ENCODE data around the gene CEP43.
A peak's percentile ranks its signal among the peaks of the same experiment; 100 is the strongest.

CEP43 gene

DNA sequence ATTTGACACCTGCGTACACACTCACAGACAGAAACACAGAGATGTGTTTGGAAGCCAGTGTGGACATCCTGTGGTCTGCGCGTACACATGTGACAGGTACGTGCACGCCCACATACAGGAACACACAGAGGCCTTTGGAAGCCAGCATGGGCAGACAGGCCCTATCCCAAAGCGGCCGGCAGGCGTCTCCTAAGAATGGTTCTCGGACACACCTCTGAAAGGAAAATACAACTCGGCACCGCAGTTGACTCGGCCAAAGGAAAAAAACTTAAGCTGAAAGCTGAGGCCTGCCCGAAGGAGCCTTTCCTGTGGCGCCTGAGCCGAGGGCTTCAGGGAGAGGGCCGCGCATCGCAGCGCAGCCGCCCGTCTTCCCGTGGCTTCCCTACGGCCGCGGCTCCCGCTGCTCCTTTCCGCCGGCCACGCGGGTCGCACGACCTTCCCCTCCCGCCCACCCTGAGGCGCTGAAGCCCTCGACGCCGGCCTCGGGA, 1.4 kb upstream of the CEP43 start:
- no peaks in the 10 kb centered on the region for H3K27me3 ChIP-seq (replicated peaks; ENCODE audit: control insufficient read depth, insufficient read depth, low read length)
- peak; percentile 63 for DNase-seq (ENCODE audit: extremely low read depth, insufficient read length)
- TF ChIP-seq, protein P1, sequence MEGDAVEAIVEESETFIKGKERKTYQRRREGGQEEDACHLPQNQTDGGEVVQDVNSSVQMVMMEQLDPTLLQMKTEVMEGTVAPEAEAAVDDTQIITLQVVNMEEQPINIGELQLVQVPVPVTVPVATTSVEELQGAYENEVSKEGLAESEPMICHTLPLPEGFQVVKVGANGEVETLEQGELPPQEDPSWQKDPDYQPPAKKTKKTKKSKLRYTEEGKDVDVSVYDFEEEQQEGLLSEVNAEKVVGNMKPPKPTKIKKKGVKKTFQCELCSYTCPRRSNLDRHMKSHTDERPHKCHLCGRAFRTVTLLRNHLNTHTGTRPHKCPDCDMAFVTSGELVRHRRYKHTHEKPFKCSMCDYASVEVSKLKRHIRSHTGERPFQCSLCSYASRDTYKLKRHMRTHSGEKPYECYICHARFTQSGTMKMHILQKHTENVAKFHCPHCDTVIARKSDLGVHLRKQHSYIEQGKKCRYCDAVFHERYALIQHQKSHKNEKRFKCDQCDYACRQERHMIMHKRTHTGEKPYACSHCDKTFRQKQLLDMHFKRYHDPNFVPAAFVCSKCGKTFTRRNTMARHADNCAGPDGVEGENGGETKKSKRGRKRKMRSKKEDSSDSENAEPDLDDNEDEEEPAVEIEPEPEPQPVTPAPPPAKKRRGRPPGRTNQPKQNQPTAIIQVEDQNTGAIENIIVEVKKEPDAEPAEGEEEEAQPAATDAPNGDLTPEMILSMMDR (IDR thresholded peaks at IDR 0.05; ENCODE audit: insufficient read depth, low read length, poor library complexity, severe bottlenecking) = peak; percentile 61
- H3K36me3 ChIP-seq (ENCODE audit: control insufficient read depth, insufficient read depth, low read length) = no peaks in the 10 kb centered on the region; the same call in 1 of the 2 replicates
- peak overlapping the region; percentile 89 for H3K4me3 ChIP-seq (replicated peaks; ENCODE audit: low read depth, low read length)

- no peak for DNase-seq (ENCODE audit: extremely low read depth, insufficient read length)
- Histone ChIP-seq H3K36me3 (ENCODE audit: control insufficient read depth, insufficient read depth, low read length) (no peaks in the 10 kb centered on the region; the same call in 1 of the 2 replicates), H3K4me3 (replicated peaks; ENCODE audit: low read depth, low read length) (peak overlapping the region; percentile 89), H3K27me3 (replicated peaks; ENCODE audit: control insufficient read depth, insufficient read depth, low read length) (no peaks in the 10 kb centered on the region)
- TF ChIP-seq, protein P1 (IDR thresholded peaks at IDR 0.05; ENCODE audit: insufficient read depth, low read length, poor library complexity, severe bottlenecking) = no peak
Measured at GRCh38 chr6:166998256-166999144, 697 bp upstream of the CEP43 start.

DNA sequence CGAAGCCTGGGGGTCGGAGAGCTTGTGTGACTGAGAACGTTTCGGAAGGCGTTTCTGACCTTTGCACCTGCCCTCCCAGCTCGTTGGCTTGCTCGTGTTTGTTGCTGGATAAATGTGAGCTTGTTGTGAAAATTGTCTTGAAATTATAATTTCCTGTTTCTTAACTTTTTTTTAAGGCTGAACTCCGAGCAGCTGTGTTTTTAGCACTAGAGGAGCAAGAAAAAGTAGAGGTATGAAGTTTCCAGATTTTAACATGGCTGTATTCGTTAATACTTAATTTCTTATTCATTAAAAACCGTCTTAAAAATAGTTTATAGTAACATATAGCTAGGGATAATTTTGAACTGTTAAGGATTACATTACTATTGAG, 672 bp downstream of the CEP43 start:
- TF ChIP-seq, protein P1 (IDR thresholded peaks at IDR 0.05; ENCODE audit: insufficient read depth, low read length, poor library complexity, severe bottlenecking) = no peak
- H3K36me3 ChIP-seq (ENCODE audit: control insufficient read depth, insufficient read depth, low read length) = no peaks in the 10 kb centered on the region; the same call in 1 of the 2 replicates

GRCh38 chr6:167000759-167001158, 1.6 kb downstream of the CEP43 start:
- TF ChIP-seq, protein P1 (IDR thresholded peaks at IDR 0.05; ENCODE audit: insufficient read depth, low read length, poor library complexity, severe bottlenecking) = no peak
- Histone ChIP-seq H3K27me3 (replicated peaks; ENCODE audit: control insufficient read depth, insufficient read depth, low read length) (no peaks in the 10 kb centered on the region), H3K36me3 (ENCODE audit: control insufficient read depth, insufficient read depth, low read length) (peaks cover 5% of the 10 kb centered on the region), H3K4me3 (replicated peaks; ENCODE audit: low read depth, low read length) (no peak overlapping the region; the same call in 1 of the 2 replicates)
- DNase-seq (ENCODE audit: extremely low read depth, insufficient read length) = no peak

More for the DNA sequence above, 672 bp downstream of the CEP43 start:
- Histone ChIP-seq H3K27me3 (replicated peaks; ENCODE audit: control insufficient read depth, insufficient read depth, low read length) (no peaks in the 10 kb centered on the region), H3K4me3 (replicated peaks; ENCODE audit: low read depth, low read length) (peak overlapping the region; percentile 91)
- no peak for DNase-seq (ENCODE audit: extremely low read depth, insufficient read length)

GRCh38 chr6:167005350-167006159, 6.4 kb downstream of the CEP43 start:
- H3K27me3 ChIP-seq (replicated peaks; ENCODE audit: control insufficient read depth, insufficient read depth, low read length) = no peaks in the 10 kb centered on the region
- TF ChIP-seq, protein P1 (IDR thresholded peaks at IDR 0.05; ENCODE audit: insufficient read depth, low read length, poor library complexity, severe bottlenecking) = no peak
- no peak for DNase-seq (ENCODE audit: extremely low read depth, insufficient read length)
- H3K4me3 ChIP-seq (replicated peaks; ENCODE audit: low read depth, low read length) = no peak overlapping the region
- H3K36me3 ChIP-seq (ENCODE audit: control insufficient read depth, insufficient read depth, low read length) = peaks cover 10% of the 10 kb centered on the region

Measured in GM06990 (cell line).